DND-41 (cell line): ENCODE measurements around the gene UBXN10.

Source experiments
- CTCF ChIP-seq: IDR thresholded peaks from 2 replicates; pipeline ENCODE4 v1.5.1; 2012; ENCODE audit warnings: borderline replicate concordance, low read length, moderate library complexity, mild to moderate bottlenecking; ENCODE audit not compliant: poor library complexity, severe bottlenecking; ENCODE audit errors: extremely low read depth
- EZH2 ChIP-seq: IDR thresholded peaks from 3 replicates; pipeline ENCODE4 v1.6.1; 2012; ENCODE audit warnings: borderline replicate concordance, low read depth, mild to moderate bottlenecking, moderate library complexity, low read length, inconsistent platforms; ENCODE audit not compliant: severe bottlenecking

- TF ChIP-seq CTCF (no peak), EZH2 (no peak)
Measured at GRCh38 chr1:20164694-20165202, 21.1 kb upstream of the UBXN10 start.
